Thyroid gland (tissue), 4 donors: Measurements from ENCODE around the gene KLRF1.

Experiments used
- CTCF ChIP-seq, 6 experiments: fragments of 200-600 bp in 3 of 6; fragments of 450-650 bp in 3 of 6; sonication (generic) in 3 of 6; IDR thresholded peaks; one replicate each; pipeline ENCODE4 v1.5.1; 2016 to 2019; ENCODE audit warnings: antibody characterized with exemption in 6 of 6, mild to moderate bottlenecking in 2 of 6, inconsistent platforms in 1 of 6, moderate library complexity in 1 of 6
- POLR2A ChIP-seq, 2 donors: fragments of 450-650 bp; IDR thresholded peaks; one replicate each; pipeline ENCODE4 v1.6.1; 2017; ENCODE audit warnings: antibody characterized with exemption in 2 of 2, mild to moderate bottlenecking in 2 of 2, moderate library complexity in 1 of 2

DNA sequence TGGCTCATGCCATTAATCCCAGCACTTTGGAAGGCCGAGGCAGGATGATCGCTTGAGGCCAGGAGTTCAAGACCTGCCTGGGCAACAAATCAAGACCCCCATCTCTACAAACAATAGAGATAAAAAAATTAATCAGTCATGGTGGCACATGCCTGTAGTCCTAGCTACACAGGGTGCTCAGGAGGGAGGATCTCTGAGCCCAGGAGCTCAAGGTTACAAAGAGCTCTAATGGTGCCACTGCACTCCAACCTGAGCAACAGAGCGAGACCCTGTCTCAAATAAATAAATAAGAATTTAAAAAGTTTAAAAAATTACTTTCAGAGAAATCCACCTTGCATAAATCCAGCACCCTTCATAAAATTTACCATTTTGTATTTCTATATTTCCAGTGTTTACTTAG, 2.2 kb downstream of the KLRF1 start:
- TF ChIP-seq CTCF (IDR thresholded peaks at IDR 0.05) (no peak), POLR2A (IDR thresholded peaks at IDR 0.05) (no peak)
